HK-2 (cell line): ENCODE data around the gene ABCA9.
"Not testable (repeated sequence)": the region's sequence is repeated elsewhere in the genome, so short reads cannot be mapped to it uniquely, and the experiment has no call there.

Experiments used
- DNase-seq: peaks from one replicate; pipeline ENCODE4 v3.0.0-alpha.2; 2018; ENCODE audit not compliant: unreplicated experiment

ABCA9 gene

GRCh38 chr17:69060822-69061221 lies at the start of gene ABCA9:
Gene ABCA9, minus strand, starts transcription at chr17:69060927. Its CDS starts 9,801 bp downstream, at chr17:69051126.
- DNase-seq = no peak

GRCh38 chr17:69105907-69106730 lies 45.4 kb upstream of the ABCA9 start:
- no peak for DNase-seq

GRCh38 chr17:69103557-69104233 lies 43.0 kb upstream of the ABCA9 start:
- DNase-seq = no peak

GRCh38 chr17:69098625-69099024 lies 37.9 kb upstream of the ABCA9 start:
- DNase-seq = no peak

GRCh38 chr17:69096541-69096940 lies 35.8 kb upstream of the ABCA9 start:
- DNase-seq = no peak

GRCh38 chr17:69093995-69094394 lies 33.3 kb upstream of the ABCA9 start:
- no peak for DNase-seq

GRCh38 chr17:69093279-69093789 lies 32.6 kb upstream of the ABCA9 start:
- no peak for DNase-seq

GRCh38 chr17:69090365-69090764 lies 29.6 kb upstream of the ABCA9 start:
- no peak for DNase-seq

- no peak for DNase-seq
Measured at GRCh38 chr17:69088643-69089200, 28.0 kb upstream of the ABCA9 start.

- DNase-seq = no peak
Measured at GRCh38 chr17:69086641-69087040, 25.9 kb upstream of the ABCA9 start.

GRCh38 chr17:69084911-69085310 lies 24.2 kb upstream of the ABCA9 start:
- DNase-seq = no peak

- DNase-seq = no peak
Measured at GRCh38 chr17:69082696-69083095, 22.0 kb upstream of the ABCA9 start.

- no peak for DNase-seq
Measured at GRCh38 chr17:69078864-69079263, 18.1 kb upstream of the ABCA9 start.

- DNase-seq = no peak
Measured at GRCh38 chr17:69075823-69076222, 15.1 kb upstream of the ABCA9 start.

GRCh38 chr17:69073392-69073791 lies 12.7 kb upstream of the ABCA9 start:
- DNase-seq = not testable (repeated sequence)

- not testable (repeated sequence) for DNase-seq
Measured at GRCh38 chr17:69072803-69073256, 12.1 kb upstream of the ABCA9 start.

GRCh38 chr17:69071233-69071586 lies 10.5 kb upstream of the ABCA9 start:
- not testable (repeated sequence) for DNase-seq

GRCh38 chr17:69070378-69071232 lies 9.9 kb upstream of the ABCA9 start:
- DNase-seq = not testable (repeated sequence)

GRCh38 chr17:69069226-69069750 lies 8.6 kb upstream of the ABCA9 start:
- no peak for DNase-seq

GRCh38 chr17:69067274-69068047 lies 6.7 kb upstream of the ABCA9 start:
- DNase-seq = no peak

- no peak for DNase-seq
Measured at GRCh38 chr17:69066482-69066881, 5.8 kb upstream of the ABCA9 start.
